Measurements from ENCODE around the gene CRADD. TPM values are rescaled to one million over a fixed set of nuclear protein-coding genes. Genes with fewer than 3 reads are reported as not detected.
"Not testable (repeated sequence)": the region's sequence is repeated elsewhere in the genome, so short reads cannot be mapped to it uniquely, and the experiment has no call there.

The CRADD gene
- total RNA-seq, 4 donors from 2014 or later, result 27.7 to 61.0 (median 34.2) TPM

DNA sequence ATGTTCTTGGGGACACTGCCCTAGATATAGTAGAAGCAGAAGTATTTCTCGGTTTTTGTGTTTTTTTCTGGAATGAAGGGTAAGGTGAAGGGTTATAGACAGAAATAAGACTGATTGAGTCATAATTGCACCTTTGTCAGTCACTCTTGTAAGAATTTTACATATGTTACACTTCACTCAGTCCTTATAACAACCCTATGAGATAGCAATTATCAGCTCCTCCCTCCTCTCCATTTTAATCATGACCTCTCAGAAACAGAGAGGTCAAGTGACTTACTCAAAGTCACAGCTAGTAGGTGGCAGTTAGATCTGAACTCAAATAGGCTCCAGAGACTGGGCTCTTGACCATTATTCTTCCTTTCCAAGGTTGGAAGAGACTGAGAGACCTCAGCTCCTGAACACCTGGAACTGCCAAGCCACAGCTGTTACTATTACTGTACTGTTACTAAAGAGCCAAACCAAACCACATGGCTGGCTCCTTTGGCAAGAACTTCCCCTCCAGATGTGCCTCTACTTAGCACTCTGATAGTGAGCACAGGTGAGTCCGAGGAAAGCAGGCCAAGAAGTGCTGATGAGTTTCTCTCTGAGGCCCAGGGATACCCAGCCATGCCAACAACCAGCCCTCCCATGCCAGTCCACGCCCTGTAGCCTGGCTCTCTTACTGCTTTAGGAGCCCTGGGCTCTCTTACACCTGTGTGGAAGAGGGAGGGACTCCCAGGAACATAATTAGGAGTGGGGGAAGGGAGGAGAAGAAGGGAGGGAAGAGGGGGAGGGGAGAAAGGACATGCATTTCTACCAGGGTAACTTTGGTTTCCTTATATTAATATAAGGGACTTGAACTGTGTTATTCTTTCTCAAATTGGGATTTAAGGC is 121.3 kb downstream of the CRADD start:
- no peak for DNase-seq (ENCODE audit: low spot score)
- TF ChIP-seq, protein P1, sequence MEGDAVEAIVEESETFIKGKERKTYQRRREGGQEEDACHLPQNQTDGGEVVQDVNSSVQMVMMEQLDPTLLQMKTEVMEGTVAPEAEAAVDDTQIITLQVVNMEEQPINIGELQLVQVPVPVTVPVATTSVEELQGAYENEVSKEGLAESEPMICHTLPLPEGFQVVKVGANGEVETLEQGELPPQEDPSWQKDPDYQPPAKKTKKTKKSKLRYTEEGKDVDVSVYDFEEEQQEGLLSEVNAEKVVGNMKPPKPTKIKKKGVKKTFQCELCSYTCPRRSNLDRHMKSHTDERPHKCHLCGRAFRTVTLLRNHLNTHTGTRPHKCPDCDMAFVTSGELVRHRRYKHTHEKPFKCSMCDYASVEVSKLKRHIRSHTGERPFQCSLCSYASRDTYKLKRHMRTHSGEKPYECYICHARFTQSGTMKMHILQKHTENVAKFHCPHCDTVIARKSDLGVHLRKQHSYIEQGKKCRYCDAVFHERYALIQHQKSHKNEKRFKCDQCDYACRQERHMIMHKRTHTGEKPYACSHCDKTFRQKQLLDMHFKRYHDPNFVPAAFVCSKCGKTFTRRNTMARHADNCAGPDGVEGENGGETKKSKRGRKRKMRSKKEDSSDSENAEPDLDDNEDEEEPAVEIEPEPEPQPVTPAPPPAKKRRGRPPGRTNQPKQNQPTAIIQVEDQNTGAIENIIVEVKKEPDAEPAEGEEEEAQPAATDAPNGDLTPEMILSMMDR (IDR thresholded peaks at IDR 0.05), result no peak
- ATAC-seq (ENCODE audit: low FRiP score), result no peak

DNA sequence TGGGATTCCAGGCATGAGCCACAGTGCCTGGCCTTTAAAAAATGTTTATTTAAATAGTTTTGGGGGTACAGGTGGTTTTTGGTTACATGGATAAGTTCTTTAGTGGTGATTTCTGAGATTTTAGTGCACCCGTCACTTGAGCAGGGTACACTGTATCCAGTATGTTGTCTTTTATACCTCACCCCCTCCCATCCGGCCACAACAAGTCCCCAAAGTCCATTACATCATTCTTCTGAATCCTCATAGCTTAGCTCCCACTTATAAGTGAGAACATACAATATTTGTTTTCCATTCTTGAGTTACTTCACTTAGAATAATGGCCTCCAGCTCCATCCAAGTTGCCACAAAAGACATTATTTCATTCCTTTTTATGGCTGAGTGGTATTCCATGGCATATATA is 124.5 kb downstream of the CRADD start:
- not testable (repeated sequence) for DNase-seq (ENCODE audit: low spot score); ATAC-seq (ENCODE audit: low FRiP score)

DNA sequence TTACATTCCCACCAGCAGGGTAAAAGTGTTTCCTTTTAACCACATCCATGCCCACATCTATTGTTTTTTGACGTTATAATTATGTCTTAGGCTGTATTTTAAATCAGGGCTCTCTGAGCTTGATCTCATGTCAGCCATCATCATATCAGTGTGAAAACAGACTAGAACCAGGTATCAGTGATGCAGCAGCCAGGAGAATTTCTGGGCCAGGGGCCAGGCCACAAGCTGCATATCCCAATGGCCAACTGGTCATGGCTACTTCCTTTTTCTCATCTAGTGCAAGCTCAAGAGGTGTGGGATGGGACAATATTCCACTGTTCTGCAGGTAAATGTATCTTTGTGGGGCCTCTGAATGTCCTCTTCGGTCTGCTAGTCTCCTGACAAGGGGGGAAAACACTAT is 125.1 kb downstream of the CRADD start:
- DNase-seq (ENCODE audit: low spot score) (no peak), ATAC-seq (ENCODE audit: low FRiP score) (no peak)
- TF ChIP-seq, protein P1 (IDR thresholded peaks at IDR 0.05), result no peak

DNA sequence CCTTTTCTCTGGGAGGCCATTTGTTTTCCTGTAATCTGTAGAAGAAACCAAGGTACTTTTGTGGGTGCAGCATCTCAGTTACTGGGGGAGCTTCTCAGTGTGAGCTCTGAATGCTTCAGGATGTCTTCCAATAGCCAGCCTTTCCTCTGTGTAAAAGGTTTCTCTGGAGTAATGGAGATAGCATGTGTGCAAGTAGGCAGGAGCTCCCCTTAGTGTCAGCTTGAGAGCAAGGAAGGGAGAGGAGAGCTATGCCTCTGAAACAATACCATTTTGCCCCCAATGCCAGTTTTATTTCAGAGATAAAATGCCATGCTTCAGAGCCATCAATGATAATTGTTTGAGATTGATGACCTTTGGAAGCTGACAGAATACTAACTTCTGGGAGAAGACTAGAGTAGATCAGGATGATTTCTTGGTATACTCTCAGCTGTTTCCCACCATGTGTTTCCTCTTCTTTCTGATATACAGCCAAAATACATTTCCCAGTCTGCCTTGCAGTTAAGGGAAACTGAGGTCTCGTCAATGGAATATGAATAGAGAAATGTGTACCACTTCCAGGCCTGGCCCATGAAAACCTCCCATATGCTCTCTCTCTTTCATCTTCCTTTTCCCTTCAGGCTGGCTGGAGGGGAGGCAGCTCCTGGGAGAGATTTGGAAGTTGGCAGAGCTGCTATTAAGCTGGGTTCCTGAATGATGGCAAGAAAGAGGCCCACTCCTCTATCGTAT is 125.7 kb downstream of the CRADD start:
- peak; percentile 17 for ATAC-seq (ENCODE audit: low FRiP score)

DNA sequence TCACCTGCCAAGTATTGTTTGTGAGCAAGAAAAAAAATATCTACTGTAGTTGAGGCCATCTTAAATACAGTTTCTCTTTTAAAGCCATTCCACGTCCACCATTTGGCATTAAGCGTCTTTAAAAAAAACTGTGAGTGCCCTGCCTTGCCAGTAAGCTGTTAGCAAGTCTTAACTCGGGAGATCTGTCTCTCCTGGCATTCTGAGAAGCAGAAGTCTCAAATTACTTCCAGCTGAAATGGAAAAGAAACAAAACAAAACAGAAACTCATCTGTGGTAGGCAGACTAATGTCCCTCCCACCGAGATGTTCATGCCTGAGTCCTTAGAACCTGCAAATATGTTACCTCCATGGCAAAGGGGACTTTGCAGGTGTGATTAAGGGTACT is 126.2 kb downstream of the CRADD start:
- DNase-seq (ENCODE audit: low spot score) (no peak), ATAC-seq (ENCODE audit: low FRiP score) (peak; percentile 73)
- TF ChIP-seq, protein P1 (IDR thresholded peaks at IDR 0.05), result no peak

More for the DNA sequence above, 125.7 kb downstream of the CRADD start:
- no peak for DNase-seq (ENCODE audit: low spot score)
- TF ChIP-seq, protein P1 (IDR thresholded peaks at IDR 0.05), result no peak

DNA sequence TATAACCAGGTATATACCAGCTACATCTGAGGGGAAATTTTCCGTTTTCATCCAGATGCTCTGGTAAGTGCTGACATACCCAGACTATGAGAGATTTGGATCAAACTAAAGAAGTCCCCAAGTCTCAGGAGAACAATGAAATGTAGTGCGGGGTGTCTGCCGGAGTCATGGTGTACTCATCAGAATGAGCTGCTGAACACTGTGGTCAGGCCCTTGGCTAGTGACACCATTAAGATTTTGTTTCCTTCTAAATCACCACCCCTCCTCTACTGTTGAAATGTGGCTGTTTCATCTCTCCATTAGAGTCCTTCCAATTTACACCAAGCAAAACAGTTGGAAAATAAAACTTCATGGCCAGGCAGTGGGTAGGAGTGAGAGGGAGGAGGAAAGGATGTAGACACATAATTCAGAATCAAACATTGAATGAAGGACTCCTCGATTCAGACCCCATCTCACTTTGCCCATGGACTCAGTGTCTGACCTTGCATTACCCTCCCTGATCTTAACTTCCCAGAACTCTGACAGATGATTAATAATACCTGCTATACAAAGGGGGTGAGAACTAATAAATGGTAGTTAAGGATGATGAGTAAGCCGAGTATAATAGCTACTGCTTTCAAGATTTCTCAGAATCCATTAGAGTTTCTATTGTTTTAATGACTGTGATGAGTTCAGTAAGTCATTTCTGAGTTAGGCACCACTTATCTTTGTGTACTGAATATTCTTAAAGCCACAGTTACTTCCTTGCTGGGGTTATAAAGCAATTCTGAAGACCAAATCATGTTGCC is 127.4 kb downstream of the CRADD start:
- peak; percentile 28 for ATAC-seq (ENCODE audit: low FRiP score)
- no peak for DNase-seq (ENCODE audit: low spot score)

More for the DNA sequence above, 127.4 kb downstream of the CRADD start:
- TF ChIP-seq, protein P1 (IDR thresholded peaks at IDR 0.05), result no peak
